WTC11 (cell line): ENCODE data around the gene OR2M2. TPM values are rescaled to one million over a fixed set of nuclear protein-coding genes. Genes with fewer than 3 reads are reported as not detected.

Experiments used
- ATAC-seq: fragments of 200-7000 bp; cut with Tn5 transposase; 2 replicates; pipeline ENCODE4 v1.10.0; 2021; ENCODE audit warnings: mild to moderate bottlenecking, moderate library complexity
- CTCF ChIA-PET: fragments of 300-600 bp; sonication (Branson Sonifier 250); formaldehyde crosslinking; loops from one replicate; lab custom pipeline; 2021; ENCODE audit warnings: antibody characterized with exemption; lab: Charles Lee
- POLR2A ChIA-PET: fragments of 350-600 bp; sonication (Branson Sonifier 250); formaldehyde crosslinking; loops from one replicate; lab custom pipeline; 2021; ENCODE audit warnings: antibody characterized with exemption; lab: Charles Lee
- DNase-seq: peaks from one replicate; pipeline ENCODE4 v3.0.0; 2021; ENCODE audit warnings: low spot score
- H3K27ac Mint-ChIP-seq: 2 replicates; pipeline ENCODE4 v1.8.0; 2021; ENCODE audit warnings: mixed read lengths
- H3K27me3 Mint-ChIP-seq: 2 replicates; pipeline ENCODE4 v1.8.0; 2021; ENCODE audit warnings: low read depth, mild to moderate bottlenecking, moderate library complexity, mixed read lengths
- H3K36me3 Mint-ChIP-seq: 2 replicates; pipeline ENCODE4 v1.8.0; 2021; ENCODE audit warnings: mixed read lengths
- H3K4me1 Mint-ChIP-seq: 2 replicates; pipeline ENCODE4 v1.8.0; 2022; ENCODE audit warnings: mixed read lengths
- H3K4me3 Mint-ChIP-seq: 2 replicates; pipeline ENCODE4 v1.8.0; 2021; ENCODE audit warnings: mild to moderate bottlenecking, moderate library complexity, mixed read lengths
- H3K9me3 Mint-ChIP-seq: 2 replicates; pipeline ENCODE4 v1.8.0; 2021; ENCODE audit warnings: mixed read lengths
- USF1 ChIP-seq: sonication (generic); formaldehyde crosslinking; IDR thresholded peaks from 2 replicates; pipeline ENCODE4 v1.8.0; 2022; ENCODE audit warnings: mild to moderate bottlenecking, missing genetic modification reagents
- ZBTB21 ChIP-seq: sonication (generic); formaldehyde crosslinking; IDR thresholded peaks from 2 replicates; pipeline ENCODE4 v1.8.1; 2023; ENCODE audit warnings: mild to moderate bottlenecking, missing genetic modification reagents, borderline replicate concordance
- ZNF396 ChIP-seq: fragments of 250-450 bp; sonication (Bioruptor Pico); IDR thresholded peaks from 2 replicates; pipeline ENCODE4 v1.8.0; 2021; ENCODE audit warnings: mild to moderate bottlenecking, moderate library complexity, borderline replicate concordance
- total RNA-seq: library from RNA; stranded (reverse); gene quantifications from 3 replicates; pipeline ENCODE4 v1.2.3, GENCODE V29; 2021
- TF ChIP-seq, protein P1 (sequence below): sonication (generic); formaldehyde crosslinking; IDR thresholded peaks from 2 replicates; pipeline ENCODE4 v1.8.0; 2023; ENCODE audit warnings: missing genetic modification reagents
- TF ChIP-seq, protein P2 (sequence below): fragments of 250-450 bp; sonication (Bioruptor Pico); conservative IDR thresholded peaks from 2 replicates; pipeline ENCODE4 v1.9.0; 2021; ENCODE audit warnings: mild to moderate bottlenecking

Gene OR2M2
- total RNA-seq, 1 experiment from 2014 or later = not detected

DNA sequence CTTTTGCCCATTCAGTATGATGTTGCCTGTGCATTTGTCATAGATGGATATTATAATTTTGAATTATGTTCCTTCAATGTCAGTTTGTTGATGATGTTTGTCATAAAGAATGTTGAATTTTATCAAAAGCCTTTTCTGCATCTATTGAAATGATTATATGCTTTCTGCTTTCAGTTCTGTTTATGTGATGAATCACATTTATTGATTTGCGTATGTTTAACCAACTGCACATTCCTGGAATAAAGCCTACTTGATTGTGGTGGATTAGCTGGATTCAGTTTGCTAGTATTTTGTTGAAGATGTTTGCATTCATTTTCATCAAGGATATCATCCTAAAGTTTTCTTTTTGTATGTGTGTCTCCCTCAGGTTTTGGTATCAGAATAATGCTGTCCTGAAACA lies 50.9 kb downstream of the OR2M2 start (continued):
- TF ChIP-seq, protein P1, sequence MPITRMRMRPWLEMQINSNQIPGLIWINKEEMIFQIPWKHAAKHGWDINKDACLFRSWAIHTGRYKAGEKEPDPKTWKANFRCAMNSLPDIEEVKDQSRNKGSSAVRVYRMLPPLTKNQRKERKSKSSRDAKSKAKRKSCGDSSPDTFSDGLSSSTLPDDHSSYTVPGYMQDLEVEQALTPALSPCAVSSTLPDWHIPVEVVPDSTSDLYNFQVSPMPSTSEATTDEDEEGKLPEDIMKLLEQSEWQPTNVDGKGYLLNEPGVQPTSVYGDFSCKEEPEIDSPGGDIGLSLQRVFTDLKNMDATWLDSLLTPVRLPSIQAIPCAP (CRISPR knock-in tag) = no peak
- TF ChIP-seq ZNF396 (CRISPR knock-in tag) (no peak), USF1 (CRISPR knock-in tag) (no peak)

GRCh38 chr1:248229360-248229908 lies 54.8 kb downstream of the OR2M2 start:
- H3K36me3 Mint-ChIP-seq = peaks cover 73% of the 10 kb centered on the region
- DNase-seq (no peak), ATAC-seq (no peak)
- H3K4me3 Mint-ChIP-seq = no peak overlapping the region
- CTCF ChIA-PET = no interaction called here
- peaks cover 8% of the 10 kb centered on the region for H3K27me3 Mint-ChIP-seq
- no peaks in the 10 kb centered on the region for H3K4me1 Mint-ChIP-seq
- TF ChIP-seq, protein P2, sequence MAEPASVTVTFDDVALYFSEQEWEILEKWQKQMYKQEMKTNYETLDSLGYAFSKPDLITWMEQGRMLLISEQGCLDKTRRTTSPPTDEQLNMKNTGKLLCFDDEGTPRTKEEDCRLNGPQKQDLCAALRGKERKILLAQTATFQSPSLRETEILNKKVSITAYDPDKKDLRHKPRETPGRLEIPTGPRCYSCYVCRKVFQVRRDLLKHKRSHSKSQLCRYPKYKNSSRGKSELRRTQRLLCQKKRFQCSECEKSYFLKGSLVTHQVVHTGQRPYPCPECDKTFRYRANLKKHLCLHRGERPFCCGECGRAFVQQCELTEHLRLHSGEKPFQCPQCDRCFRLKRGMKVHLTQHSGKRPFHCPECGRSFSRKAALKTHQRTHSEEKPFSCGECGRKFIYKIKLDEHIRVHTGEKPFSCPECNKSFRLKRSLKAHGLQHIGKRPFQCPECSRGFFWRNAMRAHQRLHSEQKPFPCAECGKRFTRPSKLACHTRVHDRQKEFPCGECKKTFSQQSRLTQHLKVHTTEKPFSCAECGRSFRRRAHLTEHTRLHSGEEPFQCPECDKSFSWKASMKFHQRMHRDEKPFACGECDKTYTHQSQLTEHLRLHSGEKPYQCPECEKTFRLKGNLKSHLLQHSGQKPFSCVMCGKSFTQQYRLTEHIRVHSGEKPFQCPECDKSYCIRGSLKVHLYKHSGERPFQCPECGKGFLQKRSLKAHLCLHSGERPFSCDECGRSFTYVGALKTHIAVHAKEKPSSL (CRISPR knock-in tag) = no peak
- TF ChIP-seq ZBTB21 (CRISPR knock-in tag) = no peak
- no peak overlapping the region for H3K27ac Mint-ChIP-seq
- H3K9me3 Mint-ChIP-seq = peaks cover 77% of the 10 kb centered on the region
- POLR2A ChIA-PET = no interaction called here

Other genes with a start within 250 kb of the OR2M2 start
- gene OR2AJ1, start 249.9 kb upstream of the OR2M2 start, total RNA-seq = not detected in 3 replicates
- gene OR2L8, start 226.0 kb upstream of the OR2M2 start, total RNA-seq = not detected in 3 replicates
- gene OR2AK2, start 209.6 kb upstream of the OR2M2 start, total RNA-seq = not detected in 3 replicates
- gene OR2L5, start 161.2 kb upstream of the OR2M2 start, total RNA-seq = not detected in 3 replicates
- gene OR2L2, start 144.8 kb upstream of the OR2M2 start, total RNA-seq = 0.05 TPM in 1 of 3 replicates, not detected in the others
- gene OR2L3, start 128.0 kb upstream of the OR2M2 start, total RNA-seq = not detected in 3 replicates
- gene OR2L13, start 79.6 kb upstream of the OR2M2 start, total RNA-seq = not detected in 3 replicates
- gene OR2M5, start 29.7 kb upstream of the OR2M2 start, total RNA-seq = not detected in 3 replicates
- gene OR2M3, start 22.4 kb downstream of the OR2M2 start, total RNA-seq = not detected in 3 replicates
- not detected in 3 replicates for gene OR2M4, start 56.6 kb downstream of the OR2M2 start, total RNA-seq
- gene OR2T33, start 103.2 kb downstream of the OR2M2 start, total RNA-seq = not detected in 3 replicates
- gene OR2T12, start 128.6 kb downstream of the OR2M2 start, total RNA-seq = not detected in 3 replicates
- not detected in 3 replicates for gene OR2M7, start 149.7 kb downstream of the OR2M2 start, total RNA-seq
- not detected in 3 replicates for gene OR14C36, start 174.0 kb downstream of the OR2M2 start, total RNA-seq
- not detected in 3 replicates for gene OR2T4, start 186.8 kb downstream of the OR2M2 start, total RNA-seq
- gene OR2T6, start 200.9 kb downstream of the OR2M2 start, total RNA-seq = not detected in 3 replicates
- not detected in 3 replicates for gene OR2T1, start 228.2 kb downstream of the OR2M2 start, total RNA-seq